ENCODE data around the gene ARSA. TPM values are rescaled to one million over a fixed set of nuclear protein-coding genes. Genes with fewer than 3 reads are reported as not detected.
"Not testable (repeated sequence)": the region's sequence is repeated elsewhere in the genome, so short reads cannot be mapped to it uniquely, and the experiment has no call there.

Gene ARSA
- total RNA-seq, 2 donors from 2014 or later = 60.7 to 81.7 TPM

GRCh38 chr22:50653256-50653655 is 25.3 kb upstream of the ARSA start:
- no peak for TF ChIP-seq POLR2A (IDR thresholded peaks at IDR 0.05)
- TF ChIP-seq POLR2AphosphoS5 (IDR thresholded peaks at IDR 0.05) = no peak
- no peak overlapping the region for H3K27ac ChIP-seq
- no peaks in the 10 kb centered on the region for H3K9me3 ChIP-seq
- intact Hi-C loops (cut with DNase I) = no loop called here
- no peak for DNase-seq (ENCODE audit: low spot score)
- no peak overlapping the region for H3K4me3 ChIP-seq
- no peaks in the 10 kb centered on the region for H3K4me1 ChIP-seq (replicated peaks)
- 85% methylated on average over 10 of the region's 10 CpGs for WGBS
- no peaks in the 10 kb centered on the region for H3K36me3 ChIP-seq
- no peaks in the 10 kb centered on the region for H3K27me3 ChIP-seq (replicated peaks; ENCODE audit: insufficient read depth)

GRCh38 chr22:50643821-50644101 is 15.8 kb upstream of the ARSA start:
- H3K9me3 ChIP-seq; H3K36me3 ChIP-seq; intact Hi-C loops (cut with DNase I); H3K27me3 ChIP-seq (replicated peaks; ENCODE audit: insufficient read depth); H3K27ac ChIP-seq; DNase-seq (ENCODE audit: low spot score); H3K4me1 ChIP-seq (replicated peaks); H3K4me3 ChIP-seq: not testable (repeated sequence)
- WGBS = 75% methylated on average over 3 of the region's 3 CpGs

- H3K27me3 ChIP-seq (replicated peaks; ENCODE audit: insufficient read depth); intact Hi-C loops (cut with DNase I); H3K4me3 ChIP-seq; H3K4me1 ChIP-seq (replicated peaks); H3K9me3 ChIP-seq; DNase-seq (ENCODE audit: low spot score); H3K36me3 ChIP-seq; H3K27ac ChIP-seq: not testable (repeated sequence)
- WGBS = 90% methylated on average over 17 of the region's 17 CpGs
These were observed 15.3 kb upstream of the ARSA start for GRCh38 chr22:50643021-50643820.

- WGBS = 23% methylated on average over 17 of the region's 17 CpGs
- DNase-seq (ENCODE audit: low spot score) = no peak
- intact Hi-C loops (cut with DNase I) = no loop called here
These were observed 14.0 kb upstream of the ARSA start for GRCh38 chr22:50641696-50642607.

GRCh38 chr22:50640857-50641647 is 13.1 kb upstream of the ARSA start:
- no peak overlapping the region for H3K27ac ChIP-seq
- H3K4me3 ChIP-seq = no peak overlapping the region
- 71% methylated on average over 15 of the region's 15 CpGs for WGBS
- DNase-seq (ENCODE audit: low spot score) = no peak
- H3K4me1 ChIP-seq (replicated peaks) = no peaks in the 10 kb centered on the region
- no peaks in the 10 kb centered on the region for H3K9me3 ChIP-seq
- intact Hi-C loops (cut with DNase I) = no loop called here
- no peaks in the 10 kb centered on the region for H3K27me3 ChIP-seq (replicated peaks; ENCODE audit: insufficient read depth)
- TF ChIP-seq POLR2AphosphoS5 (IDR thresholded peaks at IDR 0.05) (no peak), POLR2A (IDR thresholded peaks at IDR 0.05) (no peak), CTCF (IDR thresholded peaks at IDR 0.05) (no peak)
- no peaks in the 10 kb centered on the region for H3K36me3 ChIP-seq

More at GRCh38 chr22:50641696-50642607, 14.0 kb upstream of the ARSA start:
- H3K9me3 ChIP-seq = no peaks in the 10 kb centered on the region
- no peaks in the 10 kb centered on the region for H3K4me1 ChIP-seq (replicated peaks)
- H3K27me3 ChIP-seq (replicated peaks; ENCODE audit: insufficient read depth) = no peaks in the 10 kb centered on the region
- no peak overlapping the region for H3K27ac ChIP-seq
- no peaks in the 10 kb centered on the region for H3K36me3 ChIP-seq
- no peak overlapping the region for H3K4me3 ChIP-seq
- TF ChIP-seq POLR2A (IDR thresholded peaks at IDR 0.05) (no peak), CTCF (IDR thresholded peaks at IDR 0.05) (peak in 1 of 4 experiments; percentile 13), POLR2AphosphoS5 (IDR thresholded peaks at IDR 0.05) (no peak)

- intact Hi-C loops (cut with DNase I); H3K9me3 ChIP-seq; H3K4me1 ChIP-seq (replicated peaks); H3K36me3 ChIP-seq; H3K27me3 ChIP-seq (replicated peaks; ENCODE audit: insufficient read depth); H3K27ac ChIP-seq; H3K4me3 ChIP-seq; DNase-seq (ENCODE audit: low spot score): not testable (repeated sequence)
- WGBS = 98% methylated on average over 12 of the region's 12 CpGs
These were observed 12.3 kb upstream of the ARSA start for GRCh38 chr22:50640296-50640695.

Data from prostate gland (tissue), 2 donors.